Caki2 (cell line): ENCODE measurements around the gene ARHGEF19. TPM values are rescaled to one million over a fixed set of nuclear protein-coding genes. Genes with fewer than 3 reads are reported as not detected.

Experiments
- DNase-seq: peaks from one replicate; pipeline ENCODE4 v3.0.0-alpha.2; 2015; ENCODE audit warnings: low read depth
- in situ Hi-C: cut with HindIII; loops from 2 replicates; pipeline ENCODE4 v1.10.0; 2016; ENCODE audit warnings: low sequenced_read_pairs, low pct_unique_long_range_greater_than_20kb, mixed read lengths
- total RNA-seq: library from RNA; depleted of rRNA; stranded (reverse); fragments of >200 nt; shearing (Covaris generic); gene quantifications from 2 replicates; pipeline ENCODE4 v1.2.3, GENCODE V29; 2014; ENCODE audit warnings: low replicate concordance

The ARHGEF19 gene
- total RNA-seq, 1 experiment from 2014 or later, result 26.2 TPM

GRCh38 chr1:16162163-16162822, 50.2 kb downstream of the ARHGEF19 start:
- in situ Hi-C loops, result no loop called here
- no peak for DNase-seq

GRCh38 chr1:16161717-16162116, 50.7 kb downstream of the ARHGEF19 start:
- in situ Hi-C loops, result no loop called here

GRCh38 chr1:16158993-16159831, 53.2 kb downstream of the ARHGEF19 start:
- DNase-seq, result peak; percentile 63
- in situ Hi-C loops, result no loop called here

More at GRCh38 chr1:16161717-16162116, 50.7 kb downstream of the ARHGEF19 start:
- no peak for DNase-seq

GRCh38 chr1:16158025-16158424, 54.4 kb downstream of the ARHGEF19 start:
- no peak for DNase-seq
- in situ Hi-C loops, result no loop called here

GRCh38 chr1:16156848-16157495, 55.5 kb downstream of the ARHGEF19 start:
- in situ Hi-C loops, result no loop called here
- DNase-seq, result no peak

- in situ Hi-C loops, result no loop called here
- peak; percentile 90 for DNase-seq
Observed at GRCh38 chr1:16155537-16156410, 56.7 kb downstream of the ARHGEF19 start, which contains the start of gene EPHA2. TSS of gene EPHA2 (minus strand) at chr1:16156069. CDS start at chr1:16155932, 137 bp downstream.

GRCh38 chr1:16153999-16154673, 58.3 kb downstream of the ARHGEF19 start:
- in situ Hi-C loops, result no loop called here

GRCh38 chr1:16153096-16153998, 59.1 kb downstream of the ARHGEF19 start:
- no peak for DNase-seq
- in situ Hi-C loops, result no loop called here

More at GRCh38 chr1:16153999-16154673, 58.3 kb downstream of the ARHGEF19 start:
- DNase-seq, result no peak

- DNase-seq, result peak; percentile 69
- in situ Hi-C loops, result no loop called here
Observed at GRCh38 chr1:16152481-16153087, 59.9 kb downstream of the ARHGEF19 start.

- in situ Hi-C loops, result no loop called here
Observed at GRCh38 chr1:16151995-16152384, 60.5 kb downstream of the ARHGEF19 start.

GRCh38 chr1:16151196-16151994, 61.1 kb downstream of the ARHGEF19 start:
- no peak for DNase-seq
- in situ Hi-C loops, result no loop called here

More at GRCh38 chr1:16151995-16152384, 60.5 kb downstream of the ARHGEF19 start:
- DNase-seq, result no peak

GRCh38 chr1:16150508-16150907, 61.9 kb downstream of the ARHGEF19 start:
- DNase-seq, result no peak
- in situ Hi-C loops, result no loop called here

- DNase-seq, result no peak
- in situ Hi-C loops, result no loop called here
Observed at GRCh38 chr1:16149702-16150488, 62.6 kb downstream of the ARHGEF19 start.

GRCh38 chr1:16149146-16149545, 63.3 kb downstream of the ARHGEF19 start:
- in situ Hi-C loops, result no loop called here
- no peak for DNase-seq
